ENCODE measurements around the gene TAS2R40. TPM values are rescaled to one million over a fixed set of nuclear protein-coding genes. Genes with fewer than 3 reads are reported as not detected.

The TAS2R40 gene
- total RNA-seq, 2 donors from 2014 or later = not detected

GRCh38 chr7:143257501-143257900, 35.7 kb downstream of the TAS2R40 start:
- Histone ChIP-seq H3K9me3 (no peaks in the 10 kb centered on the region), H3K4me1 (peaks cover 20% of the 10 kb centered on the region), H3K27ac (no peak overlapping the region), H3K36me3 (replicated peaks in 1 of 2; ENCODE audit: insufficient read depth in 1 of 2, low read depth in 2 of 2) (no peaks in the 10 kb centered on the region), H3K4me3 (no peak overlapping the region), H3K27me3 (no peaks in the 10 kb centered on the region)
- DNase-seq = no peak
- ATAC-seq = no peak
- intact Hi-C loops (cut with DNase I) = no loop called here
- WGBS, 2 donors = 79 to 81% methylated on average over 5 of the region's 5 CpGs
- no peak for TF ChIP-seq POLR2A (IDR thresholded peaks at IDR 0.05)
- TF ChIP-seq CTCF (IDR thresholded peaks at IDR 0.05) = no peak

GRCh38 chr7:143258831-143259230, 37.0 kb downstream of the TAS2R40 start:
- DNase-seq (peak in 2 of 4 donors; percentile 37 to 45), ATAC-seq (peak; percentile 40)
- H3K27ac ChIP-seq = peak overlapping the region; percentile 2 to 59 (median 24)
- H3K4me1 ChIP-seq = peaks cover 25% of the 10 kb centered on the region
- no peaks in the 10 kb centered on the region for H3K9me3 ChIP-seq
- TF ChIP-seq POLR2A (IDR thresholded peaks at IDR 0.05) = no peak
- TF ChIP-seq CTCF (IDR thresholded peaks at IDR 0.05) = no peak
- H3K4me3 ChIP-seq = no peak overlapping the region
- no peaks in the 10 kb centered on the region for H3K36me3 ChIP-seq (replicated peaks in 1 of 2; ENCODE audit: insufficient read depth in 1 of 2, low read depth in 2 of 2)
- WGBS, 2 donors = 5% methylated on average over 2 of the region's 2 CpGs
- intact Hi-C loops (cut with DNase I) = no loop called here
- no peaks in the 10 kb centered on the region for H3K27me3 ChIP-seq

GRCh38 chr7:143259765-143260164, 37.9 kb downstream of the TAS2R40 start:
- intact Hi-C loops (cut with DNase I) = no loop called here
- Histone ChIP-seq H3K4me1 (peaks cover 33% of the 10 kb centered on the region), H3K9me3 (no peaks in the 10 kb centered on the region), H3K27ac (peak overlapping the region in 1 of 4 donors; percentile 3), H3K36me3 (replicated peaks in 1 of 2; ENCODE audit: insufficient read depth in 1 of 2, low read depth in 2 of 2) (no peaks in the 10 kb centered on the region), H3K27me3 (no peaks in the 10 kb centered on the region), H3K4me3 (no peak overlapping the region)
- WGBS, 2 donors = 90 to 94% methylated on average over 2 of the region's 2 CpGs
- no peak for DNase-seq
- no peak for ATAC-seq
- TF ChIP-seq POLR2A (IDR thresholded peaks at IDR 0.05) = no peak
- no peak for TF ChIP-seq CTCF (IDR thresholded peaks at IDR 0.05)

GRCh38 chr7:143261901-143262300, 40.1 kb downstream of the TAS2R40 start:
- DNase-seq (no peak), ATAC-seq (no peak)
- WGBS, 2 donors = 79 to 83% methylated on average over 1 of the region's 1 CpG
- Histone ChIP-seq H3K4me1 (peaks cover 41% of the 10 kb centered on the region), H3K4me3 (no peak overlapping the region), H3K9me3 (no peaks in the 10 kb centered on the region), H3K27me3 (no peaks in the 10 kb centered on the region), H3K36me3 (replicated peaks in 1 of 2; ENCODE audit: insufficient read depth in 1 of 2, low read depth in 2 of 2) (no peaks in the 10 kb centered on the region), H3K27ac (no peak overlapping the region)
- TF ChIP-seq CTCF (IDR thresholded peaks at IDR 0.05) (no peak), POLR2A (IDR thresholded peaks at IDR 0.05) (no peak)
- intact Hi-C loops (cut with DNase I) = no loop called here

Data from body of pancreas (tissue), 4 donors.